Keratinocyte (primary cell): Measurements from ENCODE around the gene EPM2AIP1.

Experiments
- EZH2 ChIP-seq: IDR thresholded peaks from one replicate; pipeline ENCODE4 v1.6.1; 2012; ENCODE audit warnings: inconsistent platforms, mild to moderate bottlenecking, low read length, moderate library complexity
- TF ChIP-seq, protein P1 (sequence below), 3 experiments: IDR thresholded peaks in 1 of 3; conservative IDR thresholded peaks in 1 of 3; optimal IDR thresholded peaks in 1 of 3; 2 replicates in 2 of 3; 3 replicates in 1 of 3; pipeline versions ENCODE3 to v1.5.1; 2011; ENCODE audit warnings: low read length in 3 of 3, mild to moderate bottlenecking in 3 of 3, moderate library complexity in 2 of 3, control low read depth in 1 of 3, inconsistent platforms in 1 of 3; ENCODE audit not compliant: insufficient read depth in 2 of 3; ENCODE audit errors: extremely low read depth in 1 of 3

DNA sequence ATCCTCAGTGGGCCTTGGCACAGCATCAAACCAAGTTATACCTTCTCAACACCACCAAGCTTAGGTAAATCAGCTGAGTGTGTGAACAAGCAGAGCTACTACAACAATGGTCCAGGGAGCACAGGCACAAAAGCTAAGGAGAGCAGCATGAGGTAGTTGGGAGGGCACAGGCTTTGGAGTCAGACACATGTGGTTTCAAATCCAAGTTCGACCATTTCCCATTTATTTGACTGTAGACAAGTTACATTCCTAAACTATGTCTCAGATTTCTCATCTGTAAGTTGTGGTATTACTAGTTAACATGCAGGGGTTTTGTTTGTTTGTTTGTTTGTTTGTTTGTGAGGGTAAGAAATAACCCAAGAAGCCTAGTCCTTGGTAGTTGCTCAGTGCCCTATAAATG lies 47.3 kb upstream of the EPM2AIP1 start:
- TF ChIP-seq, protein P1, sequence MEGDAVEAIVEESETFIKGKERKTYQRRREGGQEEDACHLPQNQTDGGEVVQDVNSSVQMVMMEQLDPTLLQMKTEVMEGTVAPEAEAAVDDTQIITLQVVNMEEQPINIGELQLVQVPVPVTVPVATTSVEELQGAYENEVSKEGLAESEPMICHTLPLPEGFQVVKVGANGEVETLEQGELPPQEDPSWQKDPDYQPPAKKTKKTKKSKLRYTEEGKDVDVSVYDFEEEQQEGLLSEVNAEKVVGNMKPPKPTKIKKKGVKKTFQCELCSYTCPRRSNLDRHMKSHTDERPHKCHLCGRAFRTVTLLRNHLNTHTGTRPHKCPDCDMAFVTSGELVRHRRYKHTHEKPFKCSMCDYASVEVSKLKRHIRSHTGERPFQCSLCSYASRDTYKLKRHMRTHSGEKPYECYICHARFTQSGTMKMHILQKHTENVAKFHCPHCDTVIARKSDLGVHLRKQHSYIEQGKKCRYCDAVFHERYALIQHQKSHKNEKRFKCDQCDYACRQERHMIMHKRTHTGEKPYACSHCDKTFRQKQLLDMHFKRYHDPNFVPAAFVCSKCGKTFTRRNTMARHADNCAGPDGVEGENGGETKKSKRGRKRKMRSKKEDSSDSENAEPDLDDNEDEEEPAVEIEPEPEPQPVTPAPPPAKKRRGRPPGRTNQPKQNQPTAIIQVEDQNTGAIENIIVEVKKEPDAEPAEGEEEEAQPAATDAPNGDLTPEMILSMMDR (optimal IDR thresholded peaks at IDR 0.05 in 1 of 3, IDR thresholded peaks at IDR 0.05 in 1 of 3, conservative IDR thresholded peaks at IDR 0.05 in 1 of 3; ENCODE audit: extremely low read depth in 1 of 3, insufficient read depth in 2 of 3, low read length in 3 of 3): no peak
- TF ChIP-seq EZH2: no peak
